ENCODE measurements around the gene PHETA1. TPM values are rescaled to one million over a fixed set of nuclear protein-coding genes. Genes with fewer than 3 reads are reported as not detected.
A peak's percentile ranks its signal among the peaks of the same experiment; 100 is the strongest.

PHETA1 gene, protein sequence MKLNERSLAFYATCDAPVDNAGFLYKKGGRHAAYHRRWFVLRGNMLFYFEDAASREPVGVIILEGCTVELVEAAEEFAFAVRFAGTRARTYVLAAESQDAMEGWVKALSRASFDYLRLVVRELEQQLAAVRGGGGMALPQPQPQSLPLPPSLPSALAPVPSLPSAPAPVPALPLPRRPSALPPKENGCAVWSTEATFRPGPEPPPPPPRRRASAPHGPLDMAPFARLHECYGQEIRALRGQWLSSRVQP
- total RNA-seq = 31.3 and 32.9 TPM in 2 replicates
- long read RNA-seq = 0 reads

DNA sequence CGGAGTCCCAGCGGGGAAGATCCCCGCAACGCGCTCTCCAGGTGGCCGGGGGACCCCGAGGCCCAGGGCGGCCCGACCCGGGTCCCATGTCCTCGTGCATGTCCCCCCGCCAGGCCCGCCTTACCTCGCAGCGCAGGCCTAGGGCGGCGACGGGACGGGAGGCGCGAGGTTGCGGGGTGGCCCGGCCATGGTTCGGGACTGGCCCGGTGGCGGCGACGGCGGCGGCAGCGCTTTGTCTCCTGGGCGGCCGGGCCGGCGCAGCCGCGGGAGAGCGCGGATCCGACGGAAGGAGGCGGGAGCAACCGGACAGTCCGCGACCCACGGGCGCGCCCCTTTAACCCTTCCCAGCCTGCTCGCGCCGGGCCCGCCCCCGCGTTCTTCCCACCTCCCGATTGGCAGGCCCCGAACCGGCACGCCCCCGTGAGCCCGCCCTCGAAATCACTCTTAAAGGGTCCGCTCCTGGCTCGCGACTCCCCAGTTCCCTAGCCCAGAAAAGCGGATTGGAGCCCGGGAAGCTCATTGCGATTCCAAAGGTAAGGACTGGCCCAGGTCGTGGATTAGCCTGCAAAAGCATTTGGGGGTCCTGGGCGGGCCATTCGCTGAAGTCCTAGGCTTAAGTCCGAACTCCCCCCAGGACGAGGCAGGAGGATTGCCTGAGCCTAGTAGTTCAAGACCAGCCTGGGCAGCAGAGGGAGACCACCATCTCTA is at the start of gene PHETA1:
Gene PHETA1 (minus strand): TSS at position 308 of the 708 bp plus-strand sequence. CDS start 5,668 bp downstream, outside the sequence.
- peak; percentile 86 for DNase-seq (ENCODE audit: low spot score, unreplicated experiment)
- Mint-ChIP-seq H3K36me3 (ENCODE audit: insufficient read depth) (peaks cover 8% of the 10 kb centered on the region), H3K9me3 (ENCODE audit: low read depth) (no peaks in the 10 kb centered on the region), H3K27ac (peak within 1 kb of the TSS; percentile 91), H3K4me3 (ENCODE audit: low read depth) (peak within 1 kb of the TSS; percentile 86), H3K4me1 (ENCODE audit: low read depth) (peaks cover 16% of the 10 kb centered on the region), H3K27me3 (peaks cover 10% of the 10 kb centered on the region)
- TF ChIP-seq, protein P1, sequence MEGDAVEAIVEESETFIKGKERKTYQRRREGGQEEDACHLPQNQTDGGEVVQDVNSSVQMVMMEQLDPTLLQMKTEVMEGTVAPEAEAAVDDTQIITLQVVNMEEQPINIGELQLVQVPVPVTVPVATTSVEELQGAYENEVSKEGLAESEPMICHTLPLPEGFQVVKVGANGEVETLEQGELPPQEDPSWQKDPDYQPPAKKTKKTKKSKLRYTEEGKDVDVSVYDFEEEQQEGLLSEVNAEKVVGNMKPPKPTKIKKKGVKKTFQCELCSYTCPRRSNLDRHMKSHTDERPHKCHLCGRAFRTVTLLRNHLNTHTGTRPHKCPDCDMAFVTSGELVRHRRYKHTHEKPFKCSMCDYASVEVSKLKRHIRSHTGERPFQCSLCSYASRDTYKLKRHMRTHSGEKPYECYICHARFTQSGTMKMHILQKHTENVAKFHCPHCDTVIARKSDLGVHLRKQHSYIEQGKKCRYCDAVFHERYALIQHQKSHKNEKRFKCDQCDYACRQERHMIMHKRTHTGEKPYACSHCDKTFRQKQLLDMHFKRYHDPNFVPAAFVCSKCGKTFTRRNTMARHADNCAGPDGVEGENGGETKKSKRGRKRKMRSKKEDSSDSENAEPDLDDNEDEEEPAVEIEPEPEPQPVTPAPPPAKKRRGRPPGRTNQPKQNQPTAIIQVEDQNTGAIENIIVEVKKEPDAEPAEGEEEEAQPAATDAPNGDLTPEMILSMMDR (IDR thresholded peaks at IDR 0.05; ENCODE audit: unreplicated experiment) = no peak

DNA sequence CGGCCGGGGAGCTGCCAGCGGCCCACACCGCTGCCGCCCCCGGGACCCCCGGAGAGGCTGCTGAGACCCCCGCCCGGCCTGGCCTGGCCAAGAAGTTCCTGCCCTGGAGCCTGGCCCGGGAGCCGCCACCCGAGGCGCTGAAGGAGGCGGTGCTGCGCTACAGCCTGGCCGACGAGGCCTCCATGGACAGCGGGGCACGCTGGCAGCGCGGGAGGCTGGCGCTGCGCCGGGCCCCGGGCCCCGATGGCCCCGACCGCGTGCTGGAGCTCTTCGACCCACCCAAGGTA is 49.6 kb upstream of the PHETA1 start:
- TF ChIP-seq, protein P1 (IDR thresholded peaks at IDR 0.05; ENCODE audit: unreplicated experiment) = no peak
- Mint-ChIP-seq H3K36me3 (ENCODE audit: insufficient read depth) (no peaks in the 10 kb centered on the region), H3K4me3 (ENCODE audit: low read depth) (no peak overlapping the region), H3K4me1 (ENCODE audit: low read depth) (no peaks in the 10 kb centered on the region), H3K9me3 (ENCODE audit: low read depth) (no peaks in the 10 kb centered on the region), H3K27me3 (peaks cover 3% of the 10 kb centered on the region), H3K27ac (no peak overlapping the region)
- no peak for DNase-seq (ENCODE audit: low spot score, unreplicated experiment)

DNA sequence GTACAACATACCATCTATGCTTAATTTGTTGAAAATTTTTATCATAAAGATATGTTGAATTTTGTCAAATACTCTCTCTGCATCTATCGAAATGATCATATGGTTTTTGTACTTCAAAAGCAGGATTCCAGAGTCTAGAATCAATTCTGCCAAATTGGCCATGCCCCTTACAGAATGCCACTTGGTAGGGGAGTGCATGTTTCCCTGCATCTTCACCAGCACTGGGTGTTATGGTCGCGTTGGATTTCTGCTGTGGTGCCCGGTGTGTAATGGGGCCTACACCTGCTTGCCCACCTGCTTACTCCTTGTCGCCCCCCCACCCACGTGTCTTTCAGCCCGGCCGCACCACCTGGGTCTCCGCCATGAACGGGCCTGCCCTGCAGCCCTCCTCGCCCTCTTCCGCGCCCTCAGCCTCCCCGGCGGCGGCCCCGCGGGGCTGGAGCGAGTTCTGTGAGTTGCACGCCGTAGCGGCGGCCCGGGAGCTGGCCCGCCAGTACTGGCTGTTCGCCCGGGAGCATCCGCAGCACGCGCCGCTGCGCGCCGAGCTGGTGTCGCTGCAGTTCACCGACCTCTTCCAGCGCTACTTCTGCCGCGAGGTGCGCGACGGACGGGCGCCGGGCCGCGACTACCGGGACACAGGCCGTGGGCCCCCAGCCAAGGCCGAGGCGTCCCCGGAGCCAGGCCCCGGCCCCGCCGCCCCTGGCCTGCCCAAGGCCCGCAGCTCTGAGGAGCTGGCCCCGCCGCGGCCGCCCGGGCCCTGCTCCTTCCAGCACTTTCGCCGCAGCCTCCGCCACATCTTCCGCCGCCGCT is 49.1 kb upstream of the PHETA1 start:
- H3K4me1 Mint-ChIP-seq (ENCODE audit: low read depth) = no peaks in the 10 kb centered on the region
- H3K27me3 Mint-ChIP-seq = peaks cover 8% of the 10 kb centered on the region
- DNase-seq (ENCODE audit: low spot score, unreplicated experiment) = no peak
- no peaks in the 10 kb centered on the region for H3K9me3 Mint-ChIP-seq (ENCODE audit: low read depth)
- TF ChIP-seq, protein P1 (IDR thresholded peaks at IDR 0.05; ENCODE audit: unreplicated experiment) = no peak
- H3K27ac Mint-ChIP-seq = no peak overlapping the region
- H3K4me3 Mint-ChIP-seq (ENCODE audit: low read depth) = no peak overlapping the region
- no peaks in the 10 kb centered on the region for H3K36me3 Mint-ChIP-seq (ENCODE audit: insufficient read depth)

DNA sequence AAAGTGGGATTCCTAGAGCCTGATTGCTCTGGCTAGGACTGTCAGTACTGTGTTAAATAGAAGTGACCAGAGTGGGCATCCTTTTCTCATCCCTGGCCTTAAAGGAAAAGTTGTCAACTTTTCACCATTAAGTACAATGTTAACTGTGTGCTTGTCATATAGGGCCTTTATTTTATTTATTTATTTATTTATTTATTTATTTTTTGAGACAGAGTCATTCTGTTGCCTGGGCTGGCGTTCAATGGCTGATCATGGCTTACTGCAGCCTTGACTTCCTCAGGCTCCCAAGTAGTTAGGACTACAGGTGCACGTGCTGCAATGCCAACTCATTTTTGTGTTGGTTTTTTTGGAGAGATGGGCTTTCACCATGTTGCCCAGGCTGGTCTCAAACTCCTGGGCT is 48.4 kb upstream of the PHETA1 start:
- DNase-seq (ENCODE audit: low spot score, unreplicated experiment) = no peak
- Mint-ChIP-seq H3K9me3 (ENCODE audit: low read depth) (no peaks in the 10 kb centered on the region), H3K4me3 (ENCODE audit: low read depth) (no peak overlapping the region), H3K4me1 (ENCODE audit: low read depth) (no peaks in the 10 kb centered on the region), H3K27ac (no peak overlapping the region), H3K36me3 (ENCODE audit: insufficient read depth) (no peaks in the 10 kb centered on the region), H3K27me3 (peaks cover 15% of the 10 kb centered on the region)
- TF ChIP-seq, protein P1 (IDR thresholded peaks at IDR 0.05; ENCODE audit: unreplicated experiment) = no peak

DNA sequence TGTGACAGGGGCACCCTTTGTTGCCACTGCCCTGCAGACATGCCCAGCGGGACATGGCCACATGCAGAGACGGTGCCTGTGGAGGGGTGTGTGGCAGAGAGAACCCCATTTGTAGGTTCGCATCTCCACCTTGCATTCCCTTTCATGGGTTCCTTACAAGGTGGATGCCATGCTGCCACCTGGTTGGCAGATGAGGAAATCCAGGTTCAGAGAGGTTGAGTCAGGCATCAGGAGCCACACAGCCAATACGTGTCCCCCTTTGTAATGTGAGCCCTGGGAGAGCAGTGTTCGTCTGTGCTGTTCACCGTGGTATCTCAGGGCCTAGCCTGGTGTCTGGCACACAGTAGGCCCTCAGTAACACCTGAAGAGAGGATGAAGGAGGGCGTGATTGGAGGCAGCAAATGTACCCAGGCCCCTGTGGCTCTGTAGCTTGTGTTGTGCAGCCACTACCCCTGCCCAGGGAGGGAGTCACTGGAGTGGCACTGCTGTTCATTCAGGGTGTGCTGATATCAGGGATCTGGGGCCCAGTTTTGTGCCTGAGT is 45.9 kb upstream of the PHETA1 start:
- peaks cover 20% of the 10 kb centered on the region for H3K27me3 Mint-ChIP-seq
- H3K36me3 Mint-ChIP-seq (ENCODE audit: insufficient read depth) = no peaks in the 10 kb centered on the region
- H3K4me3 Mint-ChIP-seq (ENCODE audit: low read depth) = no peak overlapping the region
- TF ChIP-seq, protein P1 (IDR thresholded peaks at IDR 0.05; ENCODE audit: unreplicated experiment) = no peak
- H3K9me3 Mint-ChIP-seq (ENCODE audit: low read depth) = no peaks in the 10 kb centered on the region
- H3K4me1 Mint-ChIP-seq (ENCODE audit: low read depth) = no peaks in the 10 kb centered on the region
- H3K27ac Mint-ChIP-seq = no peak overlapping the region
- DNase-seq (ENCODE audit: low spot score, unreplicated experiment) = no peak
